NCI-H1436 (cell line): ENCODE results near the gene CLIC6.

Experiments
- DNase-seq: peaks from one replicate; lab custom pipeline; 2025; lab: John Stamatoyannopoulos, UW

CLIC6 gene

GRCh38 chr21:34728479-34728878, 59.7 kb downstream of the CLIC6 start:
- DNase-seq = no peak

GRCh38 chr21:34730194-34730593, 61.4 kb downstream of the CLIC6 start:
- no peak for DNase-seq

- no peak for DNase-seq
Observed at GRCh38 chr21:34730756-34731445, 62.1 kb downstream of the CLIC6 start.

GRCh38 chr21:34732388-34732821, 63.6 kb downstream of the CLIC6 start:
- DNase-seq = no peak

- no peak for DNase-seq
Observed at GRCh38 chr21:34733852-34734251, 65.1 kb downstream of the CLIC6 start.

- DNase-seq = no peak
Observed at GRCh38 chr21:34734696-34735095, 65.9 kb downstream of the CLIC6 start.

- DNase-seq = no peak
Observed at GRCh38 chr21:34736116-34736874, 67.5 kb downstream of the CLIC6 start.

GRCh38 chr21:34737115-34737514, 68.3 kb downstream of the CLIC6 start:
- DNase-seq = no peak

GRCh38 chr21:34740198-34740597, 71.4 kb downstream of the CLIC6 start:
- DNase-seq = no peak

GRCh38 chr21:34743285-34743684, 74.5 kb downstream of the CLIC6 start:
- no peak for DNase-seq

- DNase-seq = no peak
Observed at GRCh38 chr21:34743831-34744230, 75.0 kb downstream of the CLIC6 start.

GRCh38 chr21:34744801-34745200, 76.0 kb downstream of the CLIC6 start:
- DNase-seq = no peak

- DNase-seq = peak; percentile 75
Observed at GRCh38 chr21:34745557-34746255, 76.9 kb downstream of the CLIC6 start.

- no peak for DNase-seq
Observed at GRCh38 chr21:34748862-34749261, 80.1 kb downstream of the CLIC6 start.

- DNase-seq = no peak
Observed at GRCh38 chr21:34754690-34755647, 86.2 kb downstream of the CLIC6 start.

- no peak for DNase-seq
Observed at GRCh38 chr21:34761758-34762330, 93.0 kb downstream of the CLIC6 start.

- DNase-seq = no peak
Observed at GRCh38 chr21:34762786-34763185, 94.0 kb downstream of the CLIC6 start.

- DNase-seq = no peak
Observed at GRCh38 chr21:34764715-34765284, 96.0 kb downstream of the CLIC6 start.

GRCh38 chr21:34765619-34766018, 96.8 kb downstream of the CLIC6 start:
- DNase-seq = no peak

- no peak for DNase-seq
Observed at GRCh38 chr21:34766862-34767261, 98.1 kb downstream of the CLIC6 start.
